ENCODE results near the gene SCG5.

Gene SCG5

DNA sequence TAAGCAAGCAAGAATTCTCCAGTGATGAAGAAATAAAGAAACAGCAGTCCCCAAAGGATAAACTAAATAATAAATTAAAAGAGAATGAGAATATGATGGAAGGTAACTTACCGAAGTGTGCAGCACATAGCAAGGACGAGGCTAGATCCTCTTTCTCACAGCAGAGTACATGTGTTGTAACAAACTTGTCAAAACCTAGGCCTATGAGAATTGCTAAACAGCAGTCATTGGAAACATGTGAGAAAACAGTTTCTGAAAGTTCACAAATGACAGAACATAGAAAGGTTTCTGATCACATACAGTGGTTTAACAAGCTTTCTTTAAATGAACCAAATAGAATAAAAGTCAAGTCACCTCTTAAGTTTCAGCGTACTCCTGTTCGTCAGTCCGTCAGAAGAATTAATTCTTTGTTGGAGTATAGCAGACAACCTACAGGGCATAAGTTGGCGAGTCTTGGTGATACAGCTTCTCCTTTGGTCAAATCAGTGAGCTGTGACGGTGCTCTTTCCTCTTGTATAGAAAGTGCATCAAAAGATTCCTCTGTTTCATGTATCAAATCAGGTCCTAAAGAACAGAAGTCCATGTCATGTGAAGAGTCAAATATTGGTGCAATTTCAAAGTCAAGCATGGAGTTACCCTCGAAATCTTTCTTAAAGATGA lies 4.5 kb upstream of the SCG5 start:
- Mint-ChIP-seq H3K4me1 (peaks cover 10% of the 10 kb centered on the region), H3K27me3 (ENCODE audit: low read depth, poor library complexity) (no peaks in the 10 kb centered on the region), H3K36me3 (ENCODE audit: low read depth) (peaks cover 61% of the 10 kb centered on the region), H3K4me3 (no peak overlapping the region), H3K9me3 (no peaks in the 10 kb centered on the region), H3K27ac (no peak overlapping the region)
- TF ChIP-seq, protein P1, sequence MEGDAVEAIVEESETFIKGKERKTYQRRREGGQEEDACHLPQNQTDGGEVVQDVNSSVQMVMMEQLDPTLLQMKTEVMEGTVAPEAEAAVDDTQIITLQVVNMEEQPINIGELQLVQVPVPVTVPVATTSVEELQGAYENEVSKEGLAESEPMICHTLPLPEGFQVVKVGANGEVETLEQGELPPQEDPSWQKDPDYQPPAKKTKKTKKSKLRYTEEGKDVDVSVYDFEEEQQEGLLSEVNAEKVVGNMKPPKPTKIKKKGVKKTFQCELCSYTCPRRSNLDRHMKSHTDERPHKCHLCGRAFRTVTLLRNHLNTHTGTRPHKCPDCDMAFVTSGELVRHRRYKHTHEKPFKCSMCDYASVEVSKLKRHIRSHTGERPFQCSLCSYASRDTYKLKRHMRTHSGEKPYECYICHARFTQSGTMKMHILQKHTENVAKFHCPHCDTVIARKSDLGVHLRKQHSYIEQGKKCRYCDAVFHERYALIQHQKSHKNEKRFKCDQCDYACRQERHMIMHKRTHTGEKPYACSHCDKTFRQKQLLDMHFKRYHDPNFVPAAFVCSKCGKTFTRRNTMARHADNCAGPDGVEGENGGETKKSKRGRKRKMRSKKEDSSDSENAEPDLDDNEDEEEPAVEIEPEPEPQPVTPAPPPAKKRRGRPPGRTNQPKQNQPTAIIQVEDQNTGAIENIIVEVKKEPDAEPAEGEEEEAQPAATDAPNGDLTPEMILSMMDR (IDR thresholded peaks at IDR 0.05), result no peak
- DNase-seq, result no peak

DNA sequence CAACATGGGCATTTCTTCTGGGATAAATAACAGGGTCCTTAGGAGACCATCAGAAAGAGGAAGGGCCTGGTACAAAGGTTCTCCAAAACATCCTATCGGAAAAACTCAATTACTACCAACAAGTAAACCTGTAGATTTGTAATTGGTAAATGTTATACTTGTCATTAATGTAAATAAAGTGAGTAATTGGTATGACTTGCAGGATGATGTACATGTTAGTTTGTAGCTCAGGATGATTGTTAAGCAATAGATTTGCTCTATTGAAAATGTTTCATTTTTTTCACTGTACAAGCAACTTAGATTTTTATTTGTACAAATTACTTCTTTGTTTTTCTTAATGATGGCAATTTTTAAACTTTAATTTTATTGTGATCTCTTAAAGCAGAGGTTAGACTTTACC lies 3.8 kb upstream of the SCG5 start:
- TF ChIP-seq, protein P1 (IDR thresholded peaks at IDR 0.05), result no peak
- Mint-ChIP-seq H3K27me3 (ENCODE audit: low read depth, poor library complexity) (no peaks in the 10 kb centered on the region), H3K4me1 (peaks cover 15% of the 10 kb centered on the region), H3K9me3 (no peaks in the 10 kb centered on the region), H3K27ac (no peak overlapping the region), H3K36me3 (ENCODE audit: low read depth) (peaks cover 61% of the 10 kb centered on the region), H3K4me3 (no peak overlapping the region)
- DNase-seq, result no peak

DNA sequence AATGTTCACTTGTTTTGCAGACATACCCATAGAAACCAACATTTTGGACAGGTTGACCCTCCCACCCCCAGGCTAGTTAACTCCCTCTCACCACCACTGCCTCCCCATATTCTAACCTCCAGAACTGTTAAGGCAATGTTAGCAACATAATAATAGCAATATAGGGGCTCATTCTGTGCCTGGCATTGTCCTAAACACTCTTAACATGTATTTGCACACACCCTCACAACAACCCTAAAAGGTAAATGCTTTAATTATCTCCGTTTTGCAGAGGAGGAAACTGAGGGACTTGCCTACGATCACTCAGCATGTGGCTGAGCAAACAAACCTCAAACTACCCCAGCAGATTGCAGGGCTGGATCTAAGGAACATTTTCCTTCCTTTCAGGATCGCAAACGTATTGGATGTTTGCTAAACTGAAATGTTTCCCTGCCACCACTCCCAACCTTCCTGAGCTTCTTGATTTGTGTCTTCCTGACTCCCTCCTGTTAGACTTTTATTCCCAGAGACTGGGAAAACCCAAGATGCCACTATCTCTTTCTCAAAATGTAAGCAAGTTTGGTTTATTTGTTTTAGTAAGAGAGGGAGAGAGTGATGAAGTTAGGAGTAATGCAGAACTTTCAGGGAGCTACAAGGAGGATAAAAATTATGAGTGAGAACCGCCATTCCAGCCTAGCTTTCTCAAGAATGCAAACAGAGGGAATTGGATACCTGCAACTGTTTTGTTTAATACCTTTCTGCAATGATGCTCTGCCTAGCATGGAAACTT lies 1.3 kb downstream of the SCG5 start:
- peaks cover 29% of the 10 kb centered on the region for H3K36me3 Mint-ChIP-seq (ENCODE audit: low read depth)
- peak overlapping the region; percentile 58 for H3K27ac Mint-ChIP-seq
- no peak for DNase-seq
- H3K4me3 Mint-ChIP-seq, result peak overlapping the region; percentile 72
- H3K9me3 Mint-ChIP-seq, result no peaks in the 10 kb centered on the region
- H3K27me3 Mint-ChIP-seq (ENCODE audit: low read depth, poor library complexity), result no peaks in the 10 kb centered on the region
- TF ChIP-seq, protein P1 (IDR thresholded peaks at IDR 0.05), result no peak
- peaks cover 52% of the 10 kb centered on the region for H3K4me1 Mint-ChIP-seq

DNA sequence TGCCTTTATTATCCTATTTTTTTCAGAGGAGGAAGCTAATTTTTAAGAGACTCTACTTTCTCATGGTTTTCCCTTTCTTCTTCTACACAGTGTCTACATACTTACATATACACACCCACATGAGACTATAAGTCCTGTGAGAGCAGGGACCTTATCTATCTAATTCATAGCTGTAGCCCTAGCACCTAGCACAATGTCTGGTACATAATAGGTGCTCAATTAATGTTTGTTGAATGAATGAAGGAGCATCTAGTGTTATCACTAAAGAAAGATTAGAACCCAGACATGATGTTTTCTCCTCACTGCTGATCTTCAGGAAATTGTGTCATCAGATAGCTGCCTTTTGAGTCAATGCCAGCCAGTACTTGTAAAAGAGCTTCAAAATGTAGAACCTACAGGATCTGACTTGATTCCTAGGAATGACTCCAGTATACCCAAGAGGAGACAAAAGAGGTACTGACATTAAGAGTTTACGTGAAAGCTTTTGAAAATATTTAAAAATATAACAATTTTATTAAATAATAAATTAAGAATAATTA lies 2.5 kb downstream of the SCG5 start:
- no peak for DNase-seq

DNA sequence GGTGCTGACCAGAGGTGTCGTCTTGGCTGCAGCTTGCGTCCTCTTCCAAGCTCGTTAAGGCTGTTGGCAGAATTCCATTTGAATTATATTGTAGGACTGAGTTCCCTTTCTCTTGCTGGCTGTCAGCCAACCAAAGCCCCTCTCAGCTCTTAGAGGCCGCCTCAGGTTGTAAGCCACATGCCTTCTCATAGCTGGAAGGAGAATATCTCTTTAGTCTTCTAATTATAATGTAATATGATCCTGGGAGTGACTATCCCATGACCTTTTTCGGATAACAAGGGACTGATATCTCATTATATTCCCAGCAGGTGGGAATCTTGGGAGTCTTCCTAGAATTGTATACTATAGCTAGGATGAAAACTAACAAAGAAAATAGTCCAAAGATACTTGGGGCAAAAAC lies 4.8 kb downstream of the SCG5 start:
- no peak overlapping the region for H3K27ac Mint-ChIP-seq
- H3K9me3 Mint-ChIP-seq, result no peaks in the 10 kb centered on the region
- no peaks in the 10 kb centered on the region for H3K27me3 Mint-ChIP-seq (ENCODE audit: low read depth, poor library complexity)
- no peak overlapping the region for H3K4me3 Mint-ChIP-seq
- TF ChIP-seq, protein P1 (IDR thresholded peaks at IDR 0.05), result no peak
- peaks cover 25% of the 10 kb centered on the region for H3K36me3 Mint-ChIP-seq (ENCODE audit: low read depth)
- no peak for DNase-seq
- peaks cover 57% of the 10 kb centered on the region for H3K4me1 Mint-ChIP-seq

More for the DNA sequence above, 2.5 kb downstream of the SCG5 start:
- Mint-ChIP-seq H3K9me3 (no peaks in the 10 kb centered on the region), H3K4me1 (peaks cover 53% of the 10 kb centered on the region), H3K27me3 (ENCODE audit: low read depth, poor library complexity) (no peaks in the 10 kb centered on the region), H3K36me3 (ENCODE audit: low read depth) (peaks cover 33% of the 10 kb centered on the region), H3K27ac (no peak overlapping the region), H3K4me3 (no peak overlapping the region)
- TF ChIP-seq, protein P1 (IDR thresholded peaks at IDR 0.05), result no peak
